Activated CD4-positive, alpha-beta T cell treated with anti-CD3 and anti-CD28 coated beads for 48 hours (primary cell): ENCODE results near the gene STK39.

ENCODE experiments used
- DNase-seq: peaks from one replicate; pipeline ENCODE4 v3.0.0-alpha.2; 2020

STK39 gene

DNA sequence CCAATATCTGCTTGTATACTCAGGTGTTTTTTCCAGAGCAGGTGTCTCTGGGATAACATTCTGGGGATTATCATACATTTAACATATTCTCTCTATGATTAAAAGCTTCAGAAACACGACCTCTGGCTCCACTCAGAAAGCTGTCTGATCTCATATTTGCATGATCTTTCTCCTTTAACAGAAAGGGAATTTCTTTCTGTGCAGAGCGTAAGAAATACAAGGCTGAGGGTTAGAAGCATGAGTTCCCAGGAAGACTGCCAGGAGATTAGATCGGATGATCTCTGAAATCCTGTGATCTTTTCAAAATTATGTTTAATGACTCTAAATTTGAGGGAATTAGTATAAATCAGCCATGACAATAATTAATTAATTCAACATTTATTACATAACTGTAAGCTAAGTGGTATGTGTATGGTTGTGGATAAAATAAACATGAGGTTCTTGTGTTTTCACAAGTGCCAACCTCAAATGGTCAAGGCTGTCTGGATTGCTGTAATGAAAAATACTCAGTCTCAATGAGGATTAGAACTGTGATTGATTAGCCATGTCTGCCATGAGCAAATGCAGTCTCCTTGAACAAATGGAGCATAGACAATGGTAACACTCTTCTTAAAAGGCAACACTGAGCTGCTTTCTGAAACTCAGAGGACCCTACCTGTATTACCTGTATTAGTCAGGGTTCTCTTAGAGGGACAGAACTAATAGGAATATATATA is 304.9 kb downstream of the STK39 start:
- DNase-seq = no peak

DNA sequence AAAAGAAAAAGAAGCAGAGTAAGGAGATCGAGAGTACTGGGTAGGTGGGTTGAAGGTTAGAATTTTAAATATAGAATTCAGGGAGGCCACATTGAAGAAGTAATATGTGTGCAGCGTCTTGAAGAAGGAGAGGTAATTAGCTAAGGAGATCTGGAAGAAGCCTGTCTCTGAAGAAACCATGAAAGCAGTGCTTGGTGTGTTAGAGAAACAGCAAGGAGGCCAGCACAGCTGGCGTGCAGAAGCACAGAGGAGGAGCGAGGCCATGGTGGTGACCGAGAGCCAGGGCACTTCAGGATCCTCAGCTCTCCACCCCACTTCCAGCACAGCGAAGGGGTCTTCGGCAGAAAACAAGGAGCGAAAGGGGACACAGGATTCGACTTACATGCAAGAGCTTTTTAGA is 305.8 kb downstream of the STK39 start:
- DNase-seq = no peak

DNA sequence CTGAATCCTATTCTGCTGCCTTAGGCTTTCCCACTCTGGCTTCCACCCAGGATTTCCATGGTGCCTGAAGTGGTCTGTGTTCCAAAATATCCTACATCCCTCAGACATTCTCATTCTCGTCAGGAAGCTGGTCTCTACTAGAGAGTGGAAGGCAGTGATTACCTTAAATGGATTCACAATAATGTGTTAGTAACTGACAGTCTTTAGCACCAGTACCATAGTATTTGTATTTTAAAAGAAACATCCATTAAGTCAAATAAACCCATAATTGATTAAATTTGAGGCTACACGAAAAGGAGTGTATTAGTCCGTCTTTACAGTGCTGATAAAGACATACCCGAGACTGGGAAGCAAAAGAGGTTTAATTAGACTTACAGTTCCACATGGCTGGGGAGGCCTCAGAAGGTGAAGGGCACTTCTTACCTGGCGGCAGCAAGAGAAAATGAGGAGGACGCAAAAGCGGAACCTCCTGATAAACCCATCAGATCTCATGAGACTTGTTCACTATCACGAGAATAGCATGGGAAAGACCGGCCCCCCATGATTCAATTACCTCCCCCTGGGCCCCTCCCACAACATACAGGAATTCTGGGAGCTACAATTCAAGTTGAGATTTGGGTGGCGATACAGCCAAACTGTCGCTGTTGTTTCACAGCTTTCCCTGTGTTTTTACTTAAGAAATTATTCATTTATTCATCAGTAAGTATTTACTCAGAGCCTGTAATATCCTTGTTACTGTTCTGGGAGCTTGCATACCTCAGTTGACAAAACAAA is 306.5 kb downstream of the STK39 start:
- DNase-seq = no peak

- no peak for DNase-seq
Observed at GRCh38 chr2:167940346-167940725, 307.1 kb downstream of the STK39 start.

DNA sequence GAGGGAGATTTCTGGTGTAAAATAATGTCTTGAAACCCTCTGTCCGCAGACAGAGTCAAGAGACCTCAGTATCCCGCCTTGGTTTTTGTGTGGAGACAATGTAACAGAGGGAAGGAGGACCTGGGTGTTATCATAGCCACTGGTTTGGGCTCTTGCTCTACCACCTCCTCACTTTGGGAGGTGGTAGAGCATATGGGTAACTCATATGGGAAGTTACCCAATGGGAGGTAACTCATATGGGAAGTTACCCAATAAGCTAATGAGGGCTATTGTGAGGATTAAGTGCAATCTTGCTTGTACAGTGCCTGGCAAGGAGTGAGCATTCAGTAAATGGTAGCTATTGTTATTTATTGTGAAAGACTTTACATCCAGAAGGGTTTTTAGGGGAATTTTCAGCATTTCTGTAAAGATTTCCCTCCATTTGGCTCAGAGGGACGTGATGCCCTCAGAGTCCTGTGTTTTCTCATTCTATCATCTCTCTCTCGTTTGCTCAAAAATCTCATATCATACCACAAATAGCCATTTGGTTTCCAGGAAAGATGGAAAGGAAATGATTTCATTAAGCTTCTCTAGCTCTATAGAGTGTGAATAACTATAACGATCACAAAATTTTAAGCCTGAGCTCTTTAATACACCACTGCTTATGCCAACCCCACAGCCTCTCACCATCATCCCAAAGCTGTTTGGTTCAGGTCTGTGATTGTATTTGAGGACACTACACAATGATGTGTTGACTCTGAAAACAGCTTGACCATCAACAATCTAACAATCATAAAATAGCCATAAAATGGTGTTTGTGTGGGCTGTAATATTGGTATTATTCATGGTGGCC is 307.7 kb downstream of the STK39 start:
- no peak for DNase-seq

DNA sequence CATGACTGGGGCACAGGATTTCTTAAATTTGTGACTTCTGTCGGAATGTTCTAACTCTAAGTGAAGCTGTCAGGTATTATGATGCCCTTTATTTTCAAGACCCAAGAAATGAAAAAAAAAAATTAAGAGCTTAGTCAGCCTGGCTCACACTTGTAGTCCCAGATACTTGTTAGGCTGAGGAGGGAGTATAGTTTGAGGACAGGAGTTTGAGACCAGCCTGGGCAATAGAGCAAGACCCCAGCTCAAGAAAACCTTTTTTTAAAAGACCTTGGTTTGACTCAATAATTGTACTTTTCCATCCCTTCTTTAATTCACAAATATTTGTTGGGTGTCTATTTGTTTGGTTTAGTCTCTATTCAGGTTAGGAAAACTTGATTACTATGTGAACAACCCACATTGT is 310.0 kb downstream of the STK39 start:
- no peak for DNase-seq

GRCh38 chr2:167935803-167936110 is 311.6 kb downstream of the STK39 start:
- DNase-seq = no peak

DNA sequence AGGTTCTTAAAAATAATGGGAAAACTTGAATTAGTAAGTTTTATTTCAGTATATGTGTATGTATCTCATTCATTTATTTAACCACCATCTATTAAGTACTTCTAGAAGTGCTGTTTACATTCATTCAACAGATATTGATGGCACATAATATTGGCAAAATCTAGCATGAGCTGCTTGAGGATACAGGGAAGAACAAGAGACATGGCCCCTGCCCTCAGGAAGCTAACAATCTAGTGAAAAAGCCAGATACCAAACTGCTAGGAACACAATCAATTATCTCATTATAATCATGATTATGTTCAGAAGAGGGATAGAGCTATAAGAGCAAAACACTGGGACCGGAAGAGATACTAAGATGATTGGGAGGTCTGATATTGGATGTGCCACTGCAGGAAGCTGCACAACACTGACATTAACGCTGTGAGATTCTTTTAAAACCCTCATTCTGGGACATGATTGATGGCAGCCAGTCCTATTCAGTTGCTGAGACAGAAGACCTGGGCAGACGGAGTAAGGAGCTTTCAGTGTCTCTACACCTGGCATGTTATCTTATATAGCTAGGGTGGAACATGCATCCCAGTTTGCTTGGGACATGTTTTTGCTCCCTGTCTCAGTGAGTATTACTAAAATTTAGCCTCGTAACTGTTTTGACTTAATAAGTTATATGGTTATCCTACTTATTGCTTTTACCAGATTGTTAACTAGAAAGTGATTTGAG is 314.1 kb downstream of the STK39 start:
- no peak for DNase-seq

GRCh38 chr2:167932123-167932693 is 315.2 kb downstream of the STK39 start:
- no peak for DNase-seq

GRCh38 chr2:167929484-167929883 is 317.9 kb downstream of the STK39 start:
- no peak for DNase-seq

DNA sequence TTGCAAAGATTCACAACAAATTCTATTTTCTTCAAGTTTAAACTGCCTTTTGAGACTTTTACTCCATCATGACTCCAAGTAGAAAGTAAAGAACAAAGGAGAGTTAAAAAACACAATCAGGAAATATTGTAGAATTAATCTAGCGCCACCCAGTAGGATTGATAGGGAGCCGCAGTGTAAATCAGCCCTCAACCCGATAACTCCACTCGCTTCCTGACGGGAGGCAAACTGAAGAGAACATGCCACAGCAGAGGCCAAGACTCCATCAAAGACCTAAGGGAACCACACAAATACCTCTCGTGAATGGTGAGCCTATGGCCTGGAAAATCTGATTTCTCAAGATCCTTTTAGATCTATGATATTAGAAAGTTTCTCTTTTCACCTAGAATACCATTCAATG is 319.0 kb downstream of the STK39 start:
- no peak for DNase-seq

DNA sequence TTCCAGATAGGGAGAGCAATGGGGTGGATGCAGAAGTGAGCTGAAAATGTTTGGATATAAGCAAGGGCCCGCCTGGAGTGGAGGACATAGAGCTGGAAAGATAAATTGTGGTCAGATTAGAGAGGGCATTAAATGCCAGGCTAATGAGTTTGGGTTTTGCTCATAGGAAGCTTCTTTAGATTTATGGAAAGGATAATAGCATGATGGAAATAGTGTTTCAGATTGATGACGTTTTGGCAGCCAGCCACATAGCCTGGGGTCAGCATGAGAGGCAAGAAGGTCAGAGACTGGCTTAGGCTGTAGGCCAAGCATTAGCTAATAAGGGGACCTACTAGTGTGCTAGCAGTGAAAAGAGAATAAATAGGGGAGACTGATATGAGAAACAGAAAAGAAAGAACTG is 321.6 kb downstream of the STK39 start:
- DNase-seq = no peak

DNA sequence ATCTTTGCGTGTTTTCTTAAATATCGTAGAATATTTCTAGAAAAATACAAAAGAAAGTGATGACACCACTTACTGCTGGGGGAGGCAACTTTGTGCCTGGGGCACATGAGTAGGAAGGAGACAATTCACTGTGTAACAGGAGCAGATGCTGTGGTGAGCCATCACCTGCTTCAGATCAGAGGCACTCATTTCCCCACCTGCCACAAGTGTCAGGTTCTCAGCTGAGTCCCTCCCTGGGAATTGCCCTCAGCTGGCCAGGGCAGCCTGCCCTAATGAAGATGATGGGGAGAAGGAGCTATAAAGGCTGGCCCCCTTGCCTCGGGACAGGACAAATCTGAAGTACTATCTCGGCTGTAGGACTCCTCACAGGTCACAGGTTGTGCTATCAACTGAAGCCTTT is 322.8 kb downstream of the STK39 start:
- DNase-seq = no peak

DNA sequence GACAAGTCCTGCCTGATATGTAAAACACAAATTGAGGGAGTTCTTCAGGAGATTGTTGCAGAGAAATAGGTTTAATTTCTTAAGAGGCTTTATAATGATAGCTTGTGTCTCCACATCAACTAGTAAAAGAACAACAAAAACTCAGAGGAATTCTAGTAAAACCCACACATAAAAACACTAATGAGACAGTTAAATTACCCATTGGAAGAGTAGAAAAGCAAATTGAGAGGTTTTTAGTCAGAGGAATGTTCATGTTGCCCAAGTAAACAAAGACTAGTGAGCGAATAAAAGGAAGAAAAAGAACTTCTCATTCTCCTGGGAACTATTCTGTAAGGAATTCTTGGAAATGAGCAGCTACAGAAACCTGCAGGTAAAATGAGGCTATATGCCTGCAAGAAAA is 330.6 kb downstream of the STK39 start:
- no peak for DNase-seq

- no peak for DNase-seq
Observed at GRCh38 chr2:167914969-167915368, 332.4 kb downstream of the STK39 start.

- DNase-seq = no peak
Observed at GRCh38 chr2:167908786-167909185, 338.6 kb downstream of the STK39 start.

- DNase-seq = no peak
Observed at GRCh38 chr2:167905668-167906067, 341.7 kb downstream of the STK39 start.
